Measurements from ENCODE around the gene IRF2BP2. TPM values are rescaled to one million over a fixed set of nuclear protein-coding genes. Genes with fewer than 3 reads are reported as not detected.

IRF2BP2 gene
- total RNA-seq, 4 donors from 2014 or later: 71.4 to 107 (median 93.8) TPM

DNA sequence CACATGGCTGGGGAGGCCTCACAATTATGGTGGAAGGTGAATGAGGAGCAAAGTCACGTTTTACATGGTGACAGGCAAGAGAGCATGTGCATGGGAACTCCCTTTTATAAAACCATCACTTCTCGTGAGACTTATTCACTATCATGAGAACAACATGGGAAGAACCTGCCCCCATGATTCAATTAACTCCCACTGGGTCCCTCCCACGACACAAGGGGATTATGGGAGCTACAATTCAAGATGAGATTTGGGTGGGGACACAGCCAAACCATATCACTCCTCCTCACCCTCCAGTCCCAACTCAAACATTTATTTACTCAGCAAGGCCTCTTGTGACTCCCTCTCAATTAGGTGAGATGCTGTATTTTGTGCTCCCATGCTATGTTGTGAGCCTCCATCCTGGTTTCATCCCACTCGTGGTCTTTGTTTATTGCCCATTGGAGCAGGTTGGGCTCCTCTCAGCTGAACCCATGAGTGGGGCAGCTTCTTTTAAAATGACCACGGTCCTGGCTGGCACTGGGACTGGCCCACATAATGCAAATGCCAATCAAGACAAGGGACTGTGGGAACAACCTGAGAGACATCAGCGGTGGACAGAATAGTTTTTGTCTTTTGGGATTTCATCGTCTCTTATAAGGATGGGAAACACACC is 28.8 kb downstream of the IRF2BP2 start:
- Histone ChIP-seq H3K4me3 (no peak overlapping the region), H3K27me3 (no peaks in the 10 kb centered on the region), H3K9me3 (no peaks in the 10 kb centered on the region), H3K4me1 (peaks cover 0 to 48% (median 35%) of the 10 kb centered on the region in 4 donors), H3K36me3 (no peaks in the 10 kb centered on the region), H3K27ac (peak overlapping the region in 2 of 4 donors; percentile 90)
- TF ChIP-seq, protein P1, sequence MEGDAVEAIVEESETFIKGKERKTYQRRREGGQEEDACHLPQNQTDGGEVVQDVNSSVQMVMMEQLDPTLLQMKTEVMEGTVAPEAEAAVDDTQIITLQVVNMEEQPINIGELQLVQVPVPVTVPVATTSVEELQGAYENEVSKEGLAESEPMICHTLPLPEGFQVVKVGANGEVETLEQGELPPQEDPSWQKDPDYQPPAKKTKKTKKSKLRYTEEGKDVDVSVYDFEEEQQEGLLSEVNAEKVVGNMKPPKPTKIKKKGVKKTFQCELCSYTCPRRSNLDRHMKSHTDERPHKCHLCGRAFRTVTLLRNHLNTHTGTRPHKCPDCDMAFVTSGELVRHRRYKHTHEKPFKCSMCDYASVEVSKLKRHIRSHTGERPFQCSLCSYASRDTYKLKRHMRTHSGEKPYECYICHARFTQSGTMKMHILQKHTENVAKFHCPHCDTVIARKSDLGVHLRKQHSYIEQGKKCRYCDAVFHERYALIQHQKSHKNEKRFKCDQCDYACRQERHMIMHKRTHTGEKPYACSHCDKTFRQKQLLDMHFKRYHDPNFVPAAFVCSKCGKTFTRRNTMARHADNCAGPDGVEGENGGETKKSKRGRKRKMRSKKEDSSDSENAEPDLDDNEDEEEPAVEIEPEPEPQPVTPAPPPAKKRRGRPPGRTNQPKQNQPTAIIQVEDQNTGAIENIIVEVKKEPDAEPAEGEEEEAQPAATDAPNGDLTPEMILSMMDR (IDR thresholded peaks at IDR 0.05): no peak
- TF ChIP-seq EP300 (IDR thresholded peaks at IDR 0.05) (no peak), POLR2A (IDR thresholded peaks at IDR 0.05) (no peak)
- WGBS, 2 donors: 82 to 89% methylated on average over 7 of the region's 7 CpGs
- no peak for DNase-seq (ENCODE audit: low spot score in 2 of 2)

DNA sequence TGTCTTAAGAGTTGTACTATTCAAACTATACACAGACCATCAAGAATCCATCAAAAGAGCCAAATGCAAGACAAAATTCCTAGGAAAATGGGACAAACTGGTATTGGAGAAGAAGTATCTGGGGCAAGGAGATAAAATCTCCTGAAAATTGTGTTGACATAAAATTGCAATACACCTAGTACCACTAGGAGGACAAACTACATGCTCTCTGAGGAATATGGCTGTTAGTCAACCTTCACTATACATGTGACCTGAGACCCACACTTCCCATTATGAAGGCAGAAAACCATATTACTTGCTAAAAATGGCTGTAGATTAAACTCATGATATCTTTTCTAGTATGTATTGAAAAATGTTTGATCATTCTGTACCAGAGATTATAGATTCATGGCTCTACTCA is 30.0 kb downstream of the IRF2BP2 start:
- Histone ChIP-seq H3K27ac (no peak overlapping the region), H3K36me3 (no peaks in the 10 kb centered on the region), H3K4me1 (peaks cover 0 to 36% (median 25%) of the 10 kb centered on the region in 4 donors), H3K4me3 (no peak overlapping the region), H3K27me3 (no peaks in the 10 kb centered on the region), H3K9me3 (no peaks in the 10 kb centered on the region)
- no peak for TF ChIP-seq POLR2A (IDR thresholded peaks at IDR 0.05)
- TF ChIP-seq, protein P1 (IDR thresholded peaks at IDR 0.05): peak in 2 of 5 experiments; percentile 16 to 19
- no peak for DNase-seq (ENCODE audit: low spot score in 2 of 2)

DNA sequence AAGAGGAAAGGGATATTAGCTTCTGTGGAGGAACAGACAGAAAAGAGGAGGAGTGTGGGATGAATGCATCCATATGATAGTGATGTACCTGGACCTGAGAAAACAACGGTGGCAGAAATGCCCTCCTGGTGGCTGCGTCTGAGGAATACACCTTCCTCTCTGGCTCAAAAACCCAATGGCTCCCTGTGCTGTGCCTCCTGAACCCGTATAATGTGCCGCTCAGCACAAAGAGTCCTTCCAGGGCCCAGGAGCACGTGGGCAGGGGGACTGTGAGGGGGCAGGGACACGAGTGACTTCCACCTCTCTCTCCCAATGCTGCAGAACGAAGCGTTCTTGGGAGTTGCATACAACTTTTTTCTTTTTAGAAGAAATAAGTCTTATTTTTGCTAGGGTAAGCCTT is 31.2 kb downstream of the IRF2BP2 start:
- TF ChIP-seq, protein P1 (IDR thresholded peaks at IDR 0.05): no peak
- no peak for TF ChIP-seq POLR2A (IDR thresholded peaks at IDR 0.05)
- no peak for TF ChIP-seq EP300 (IDR thresholded peaks at IDR 0.05)

GRCh38 chr1:234578087-234578486 is 31.9 kb downstream of the IRF2BP2 start:
- no peak for TF ChIP-seq POLR2A (IDR thresholded peaks at IDR 0.05)
- TF ChIP-seq, protein P1 (IDR thresholded peaks at IDR 0.05): no peak
- no peak for TF ChIP-seq EP300 (IDR thresholded peaks at IDR 0.05)
- WGBS, 2 donors: 81 to 88% methylated on average over 2 of the region's 2 CpGs
- no peak overlapping the region for H3K27ac ChIP-seq

More for the DNA sequence above, 31.2 kb downstream of the IRF2BP2 start:
- WGBS, 2 donors: 85 to 88% methylated on average over 8 of the region's 8 CpGs
- Histone ChIP-seq H3K4me3 (no peak overlapping the region), H3K4me1 (peaks cover 0 to 26% (median 14%) of the 10 kb centered on the region in 4 donors), H3K27ac (no peak overlapping the region), H3K36me3 (no peaks in the 10 kb centered on the region), H3K27me3 (no peaks in the 10 kb centered on the region), H3K9me3 (no peaks in the 10 kb centered on the region)
- no peak for DNase-seq (ENCODE audit: low spot score in 2 of 2)

DNA sequence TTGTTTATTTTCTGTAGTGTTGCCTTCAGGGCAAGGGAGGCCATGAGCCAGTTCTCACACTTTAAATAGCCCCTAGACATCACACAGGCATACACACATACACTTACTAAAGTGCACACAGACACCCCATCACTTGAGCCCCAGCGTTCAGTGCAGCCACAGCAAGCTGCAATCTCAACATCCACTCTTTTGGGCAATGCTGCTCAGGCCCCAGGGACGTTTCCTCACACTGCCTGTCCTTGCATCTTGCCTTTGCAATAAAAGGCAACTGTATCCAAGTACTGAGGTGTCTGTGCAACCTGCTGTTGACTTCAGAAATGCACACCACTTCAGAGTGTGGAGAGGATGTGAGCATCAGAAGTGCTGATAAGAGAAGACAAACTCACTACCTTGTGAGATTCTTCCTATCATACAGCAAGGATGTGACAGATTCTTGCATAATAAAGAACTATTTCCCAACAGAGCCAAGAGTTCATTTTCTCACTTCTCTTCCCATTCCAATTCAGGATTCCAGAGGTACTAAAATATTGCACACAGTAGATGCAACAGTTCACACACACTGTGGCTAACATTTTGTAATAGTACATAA is 36.2 kb downstream of the IRF2BP2 start:
- H3K4me1 ChIP-seq: peaks cover 0 to 17% (median 5%) of the 10 kb centered on the region in 4 donors
- H3K4me3 ChIP-seq: no peak overlapping the region
- H3K9me3 ChIP-seq: no peaks in the 10 kb centered on the region
- DNase-seq (ENCODE audit: low spot score in 2 of 2): no peak
- TF ChIP-seq, protein P1 (IDR thresholded peaks at IDR 0.05): no peak
- TF ChIP-seq POLR2A (IDR thresholded peaks at IDR 0.05) (no peak), EP300 (IDR thresholded peaks at IDR 0.05) (peak in 1 of 2 donors; percentile 47)
- no peaks in the 10 kb centered on the region for H3K36me3 ChIP-seq
- H3K27me3 ChIP-seq: no peaks in the 10 kb centered on the region
- WGBS, 2 donors: 52 to 66% methylated on average over 2 of the region's 2 CpGs
- peak overlapping the region in 2 of 4 donors; percentile 32 to 53 for H3K27ac ChIP-seq

More at GRCh38 chr1:234578087-234578486, 31.9 kb downstream of the IRF2BP2 start:
- no peak for DNase-seq (ENCODE audit: low spot score in 2 of 2)
- H3K4me3 ChIP-seq: no peak overlapping the region
- H3K4me1 ChIP-seq: peaks cover 0 to 26% (median 14%) of the 10 kb centered on the region in 4 donors
- H3K36me3 ChIP-seq: no peaks in the 10 kb centered on the region
- no peaks in the 10 kb centered on the region for H3K9me3 ChIP-seq
- no peaks in the 10 kb centered on the region for H3K27me3 ChIP-seq

All from tibial nerve (tissue), 4 donors.